ENCODE results near the gene LPP.
"Not testable (repeated sequence)": the region's sequence is repeated elsewhere in the genome, so short reads cannot be mapped to it uniquely, and the experiment has no call there.

LPP gene

DNA sequence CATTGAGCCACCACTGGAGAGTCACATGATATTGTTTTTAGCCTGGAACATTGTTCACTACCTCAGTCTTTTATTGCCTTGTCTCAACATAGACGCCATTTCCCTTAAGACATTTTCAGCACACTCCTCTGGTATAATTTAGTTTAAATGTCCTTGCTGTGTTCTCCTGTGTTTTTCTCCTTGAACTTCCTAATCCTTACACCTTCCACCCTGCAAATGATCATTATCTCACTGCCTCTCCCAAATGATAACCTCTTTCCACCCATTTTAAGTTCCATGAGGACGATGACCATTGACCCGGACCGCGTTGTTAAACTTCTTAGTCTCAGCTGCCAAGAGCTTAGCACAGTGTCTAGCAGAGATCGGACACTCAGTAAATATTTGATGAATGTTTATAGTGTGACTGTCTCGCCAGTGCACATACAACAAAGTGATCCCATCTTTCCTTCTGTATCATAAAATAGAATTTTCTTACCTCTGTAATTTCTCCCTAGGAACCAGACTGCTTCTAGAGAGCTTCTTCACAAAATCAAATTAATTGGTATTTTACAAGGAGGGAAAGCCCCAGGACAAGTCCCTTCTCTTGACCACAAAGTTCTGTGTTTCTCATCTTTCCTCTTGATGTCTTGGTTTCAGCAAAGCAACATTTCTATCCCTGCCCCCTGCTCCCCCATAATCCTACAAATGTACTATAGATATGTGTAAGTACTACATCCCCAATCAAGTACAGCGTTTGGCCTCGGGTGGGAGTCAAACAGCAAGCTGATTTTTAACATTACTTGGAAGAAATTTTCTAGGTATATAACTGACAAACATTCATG, 429.6 kb downstream of the LPP start:
- DNase-seq (ENCODE audit: low read depth in 3 of 3), result peak in 2 of 3 experiments; percentile 9

DNA sequence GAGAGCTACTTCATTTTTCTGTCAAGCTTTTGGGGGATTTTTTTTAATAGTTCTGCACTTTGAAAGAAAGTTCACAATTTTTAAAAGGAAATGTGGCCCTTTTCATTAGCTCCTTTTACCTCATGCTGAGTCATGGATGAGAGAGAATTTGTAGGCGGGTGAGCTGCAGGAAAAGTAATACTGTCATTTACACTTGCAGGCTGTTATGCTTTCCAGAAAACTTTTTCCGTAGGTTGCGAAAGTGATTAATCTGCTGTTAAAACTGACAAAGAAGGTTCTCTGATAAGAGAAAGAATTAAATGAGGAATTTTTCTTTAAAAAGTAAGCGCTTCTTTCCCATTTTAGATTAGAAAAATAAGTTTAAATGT, 430.2 kb downstream of the LPP start:
- DNase-seq (ENCODE audit: low read depth in 3 of 3), result peak in 1 of 3 experiments; percentile 16

DNA sequence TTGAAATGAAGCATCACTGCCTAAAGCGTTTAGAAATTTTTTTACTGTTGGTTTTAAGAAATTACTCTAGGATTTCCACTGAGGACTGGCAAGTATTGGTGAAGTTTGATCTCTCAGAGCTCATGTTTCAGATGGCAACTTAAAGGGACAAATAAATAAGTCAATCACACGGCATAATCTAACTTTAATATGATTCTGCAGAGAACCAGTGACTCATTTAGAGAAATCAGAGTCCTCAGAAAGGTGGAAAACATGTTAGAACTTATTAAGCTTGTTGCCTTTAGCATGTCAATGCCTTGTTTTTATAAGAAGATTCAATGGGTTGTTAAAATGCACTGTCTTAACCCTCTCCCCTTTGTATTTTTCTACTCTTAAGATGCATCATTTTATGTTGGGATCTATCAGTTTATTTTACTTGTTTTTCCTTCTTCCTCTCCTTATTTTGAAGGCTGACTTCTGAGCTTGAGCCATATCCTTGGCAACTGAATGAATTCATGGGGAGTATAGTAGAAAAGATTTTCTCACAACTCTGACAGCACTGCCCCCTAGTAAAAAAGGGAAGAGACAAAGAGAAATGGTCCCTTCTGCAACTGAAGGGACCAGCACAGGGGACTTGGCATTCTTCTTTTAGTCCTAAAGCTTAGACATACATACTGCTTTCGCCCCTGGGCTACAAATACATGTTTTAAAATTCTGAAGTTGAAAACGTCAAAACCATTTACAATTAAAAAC, 431.2 kb downstream of the LPP start:
- DNase-seq (ENCODE audit: low read depth in 3 of 3), result no peak

DNA sequence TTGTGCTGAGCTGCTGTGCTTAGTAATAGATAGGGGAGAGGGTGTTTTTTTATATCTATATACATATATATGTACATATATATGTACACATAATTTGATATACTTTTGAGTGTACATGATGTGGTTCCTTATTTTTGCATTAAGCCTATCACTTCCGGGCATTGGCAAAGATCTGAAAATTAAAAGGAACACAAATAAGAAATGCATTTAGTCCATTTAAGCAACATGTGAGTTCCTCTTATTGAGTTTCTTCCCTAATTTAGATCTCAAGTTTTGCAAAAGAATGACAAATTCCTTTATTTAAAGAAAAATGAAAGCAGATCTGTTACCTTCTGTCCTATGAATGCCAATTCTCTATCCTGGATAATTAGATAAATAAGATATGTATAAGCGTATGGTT, 435.1 kb downstream of the LPP start:
- no peak for DNase-seq (ENCODE audit: low read depth in 3 of 3)

DNA sequence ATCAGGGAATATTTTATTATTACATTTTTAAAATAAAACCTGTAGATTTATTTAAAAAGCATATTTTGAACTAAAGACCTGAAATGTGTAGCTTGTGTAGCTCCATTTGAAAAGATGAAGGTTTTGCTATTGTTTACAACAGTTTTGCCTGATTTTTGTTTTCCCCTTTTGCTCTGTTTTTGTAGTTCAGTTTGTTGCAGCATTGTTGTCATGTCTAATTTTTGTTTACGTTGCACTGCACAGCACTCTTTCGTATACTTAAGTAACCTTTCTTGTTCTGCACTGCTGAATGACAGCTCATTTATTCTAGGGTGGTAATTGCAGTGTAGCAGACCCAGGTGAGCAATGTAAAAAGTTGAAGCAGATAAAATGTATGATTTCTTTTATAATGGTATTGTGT, 435.8 kb downstream of the LPP start:
- no peak for DNase-seq (ENCODE audit: low read depth in 3 of 3)

DNA sequence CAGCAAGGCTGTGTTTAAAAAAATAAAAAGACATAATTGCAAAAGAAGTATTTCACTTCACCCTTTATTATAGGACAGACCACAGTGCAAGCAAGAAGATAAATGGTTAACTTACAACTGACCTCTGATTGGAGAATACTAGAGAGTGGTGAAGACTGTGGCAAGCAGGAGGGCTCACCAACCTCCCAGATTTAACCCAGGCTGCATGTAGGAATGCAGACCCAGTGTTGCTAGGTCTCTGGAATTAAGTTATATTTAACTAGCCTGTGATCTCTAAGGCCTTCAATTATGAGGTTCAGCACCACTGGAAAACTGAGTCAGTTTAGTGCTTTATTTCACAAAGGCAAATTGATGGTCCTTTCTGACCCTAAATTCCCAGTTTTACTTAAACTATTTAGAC, 436.6 kb downstream of the LPP start:
- no peak for DNase-seq (ENCODE audit: low read depth in 3 of 3)

DNA sequence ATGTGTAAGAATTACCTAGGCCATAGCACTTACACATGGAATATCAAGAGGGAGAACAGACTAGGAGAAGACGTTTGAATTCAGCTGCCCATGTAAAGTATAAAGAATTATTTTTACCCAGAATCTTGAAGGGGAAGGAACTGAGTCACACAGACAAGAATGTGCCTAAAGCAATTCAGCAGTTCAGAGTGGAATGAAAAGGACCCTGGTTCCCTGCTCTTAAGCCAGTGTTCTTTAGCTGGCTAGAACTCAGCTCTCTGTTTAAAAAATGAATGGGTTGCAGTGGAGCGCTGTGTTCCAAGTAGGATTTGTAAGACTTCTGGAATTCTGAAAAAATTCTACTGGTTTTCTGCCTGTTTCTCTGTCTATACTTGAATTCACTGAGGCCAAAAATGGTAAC, 440.2 kb downstream of the LPP start:
- no peak for DNase-seq (ENCODE audit: low read depth in 3 of 3)

DNA sequence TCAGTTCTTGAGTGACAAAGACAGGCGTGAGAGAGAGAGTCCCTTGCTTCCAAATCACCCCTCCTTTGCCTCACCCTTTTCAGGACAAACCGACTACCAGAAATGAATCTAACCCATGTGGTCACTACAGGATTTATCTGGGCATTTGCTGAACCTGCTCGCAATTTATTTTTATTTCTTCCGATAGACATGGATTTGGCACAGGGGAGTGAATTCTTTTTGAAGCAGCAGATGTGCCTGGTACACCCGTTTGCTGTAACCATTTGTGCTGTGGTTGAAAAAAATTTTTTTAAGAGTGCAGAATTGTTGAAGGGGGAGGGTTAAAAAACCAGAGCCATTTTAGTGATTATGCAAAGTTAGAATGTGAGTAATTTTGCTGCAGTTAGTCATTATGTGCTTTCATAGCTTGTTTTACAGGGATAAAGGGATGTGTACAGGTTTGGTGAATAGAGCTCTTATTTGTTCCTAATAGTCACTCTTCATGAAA, 442.0 kb downstream of the LPP start:
- DNase-seq (ENCODE audit: low read depth in 3 of 3), result no peak

DNA sequence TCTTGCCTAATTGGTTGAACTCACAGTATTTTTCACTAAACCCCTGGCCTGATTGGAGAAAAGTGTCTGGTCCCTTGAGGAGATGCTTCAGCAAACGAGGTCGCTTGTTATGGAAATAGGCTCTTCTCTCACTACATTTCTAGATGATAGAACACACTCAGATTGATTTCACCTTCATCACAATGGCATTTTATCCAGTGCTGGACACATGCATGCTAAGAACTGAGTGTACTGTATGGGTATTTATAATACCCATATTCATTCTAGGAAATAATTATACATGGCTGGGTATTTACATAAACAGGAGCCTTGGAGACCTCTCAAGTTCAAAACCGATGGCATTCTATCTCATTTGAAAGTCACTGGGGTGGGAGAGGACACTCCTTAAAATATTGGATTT, 444.9 kb downstream of the LPP start:
- DNase-seq (ENCODE audit: low read depth in 3 of 3), result no peak

DNA sequence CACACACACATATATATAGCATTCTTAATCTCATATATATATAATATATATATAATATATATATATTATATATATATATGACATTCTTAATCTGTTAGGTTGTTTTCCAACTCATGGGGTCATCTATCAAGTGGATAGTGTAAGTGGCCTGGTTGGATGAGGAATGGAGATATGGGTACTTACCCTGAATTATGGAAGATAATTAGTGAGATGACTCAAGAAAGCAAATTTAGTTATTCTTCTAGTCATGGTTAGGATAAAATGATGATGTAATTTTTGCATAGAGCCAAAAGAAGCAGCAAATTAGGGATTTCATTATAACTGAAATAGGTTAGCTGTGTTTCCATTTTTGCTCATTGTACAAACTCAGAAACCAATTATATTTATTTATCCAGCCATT, 448.2 kb downstream of the LPP start:
- no peak for DNase-seq (ENCODE audit: low read depth in 3 of 3)

DNA sequence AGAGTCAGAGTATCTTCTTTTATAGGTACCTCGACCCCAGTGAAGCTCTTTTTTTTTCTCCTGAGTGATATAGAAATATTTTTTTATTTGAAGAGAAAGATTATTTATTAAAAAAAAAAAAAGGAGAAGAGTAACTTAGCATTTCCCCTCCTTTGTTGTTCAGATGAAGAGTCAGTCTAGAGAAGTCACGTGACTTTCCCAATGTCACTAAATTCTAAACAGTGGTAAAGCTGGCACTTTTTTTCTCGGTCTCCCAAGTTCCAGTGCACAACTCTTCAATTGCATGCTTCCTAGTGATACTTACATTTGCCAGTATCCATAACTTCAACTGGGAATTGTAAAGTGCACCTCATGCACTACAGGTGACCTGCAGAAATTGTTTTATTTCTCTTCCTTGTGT, 448.7 kb downstream of the LPP start:
- no peak for DNase-seq (ENCODE audit: low read depth in 3 of 3)

DNA sequence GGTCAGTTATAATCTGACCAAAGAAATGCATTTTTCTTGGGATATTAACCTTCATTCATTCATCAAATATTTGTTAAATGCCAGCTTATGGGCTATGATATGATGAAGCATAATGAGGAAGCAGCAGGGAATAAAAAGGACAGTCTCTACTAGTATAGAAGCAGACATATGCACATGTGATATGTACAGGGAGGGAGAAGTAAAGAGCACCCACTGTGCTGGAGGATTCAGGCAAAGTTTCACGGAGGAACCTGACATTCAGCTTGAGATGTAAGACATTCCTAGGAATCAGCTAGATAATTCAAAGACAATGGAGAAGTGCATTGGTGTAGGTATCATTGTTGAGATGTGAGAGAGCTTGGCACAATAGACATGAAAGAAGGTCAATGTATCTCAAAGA, 450.7 kb downstream of the LPP start:
- DNase-seq (ENCODE audit: low read depth in 3 of 3), result no peak

DNA sequence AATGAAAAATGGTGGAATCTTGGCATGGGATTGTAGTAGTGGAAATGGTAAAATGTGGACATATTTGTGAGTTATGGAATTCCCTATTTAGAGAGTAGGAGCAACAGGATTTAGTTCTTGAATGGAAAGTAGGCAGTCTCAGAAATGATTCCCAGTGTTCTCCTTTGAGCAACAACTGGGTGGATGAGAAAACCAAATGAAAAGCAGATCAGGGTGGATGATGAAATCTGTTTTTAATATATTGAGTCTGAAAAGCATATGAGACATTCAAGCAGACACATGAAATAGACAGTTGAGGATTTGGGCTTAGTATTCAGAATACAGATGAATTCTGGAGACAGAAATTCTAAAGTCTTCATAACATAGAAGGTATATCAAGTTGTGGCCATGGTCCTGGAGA, 451.3 kb downstream of the LPP start:
- DNase-seq (ENCODE audit: low read depth in 3 of 3), result no peak

DNA sequence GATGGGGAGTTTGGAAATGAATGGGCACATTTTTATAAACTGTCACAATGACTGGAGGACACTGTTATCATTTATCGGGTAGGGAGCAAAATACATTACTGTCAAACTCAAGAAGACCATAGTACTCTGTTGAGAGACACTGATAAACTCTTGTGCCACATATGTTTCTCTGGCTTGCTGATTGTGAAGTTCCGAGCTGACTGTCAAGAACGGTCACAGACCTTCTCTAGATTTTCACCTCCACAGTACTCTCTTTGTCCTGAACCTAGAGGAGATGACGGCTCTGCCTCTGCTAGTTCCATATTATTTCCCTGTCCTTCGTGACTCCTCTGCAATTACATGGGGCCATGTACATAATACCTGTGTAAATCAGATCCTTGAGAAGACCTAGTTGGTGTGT, 451.9 kb downstream of the LPP start:
- DNase-seq (ENCODE audit: low read depth in 3 of 3), result no peak

DNA sequence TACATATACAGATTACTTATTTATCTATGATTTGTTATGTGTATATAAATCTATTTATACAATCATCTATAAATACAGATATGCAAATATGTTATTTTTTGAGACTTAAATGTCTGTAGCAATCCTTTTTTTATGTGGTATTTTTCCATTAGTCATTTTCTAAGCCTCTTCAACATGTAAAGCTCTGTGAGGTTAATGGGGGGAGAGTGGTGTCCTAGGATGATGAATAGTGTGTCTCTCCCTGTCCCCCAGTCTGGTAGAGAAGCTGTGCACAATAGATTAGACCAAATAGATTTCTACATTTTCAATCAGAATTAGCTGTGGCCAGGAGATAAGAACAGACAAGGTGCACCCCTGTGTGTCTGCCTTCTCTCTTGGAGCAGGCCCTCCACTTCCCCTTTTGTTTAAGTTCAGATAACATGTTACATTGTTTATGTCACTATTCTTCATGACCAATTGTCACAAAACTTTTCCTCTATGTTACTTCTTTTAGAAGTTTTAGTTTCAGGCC, 453.9 kb downstream of the LPP start:
- DNase-seq (ENCODE audit: low read depth in 3 of 3), result no peak

DNA sequence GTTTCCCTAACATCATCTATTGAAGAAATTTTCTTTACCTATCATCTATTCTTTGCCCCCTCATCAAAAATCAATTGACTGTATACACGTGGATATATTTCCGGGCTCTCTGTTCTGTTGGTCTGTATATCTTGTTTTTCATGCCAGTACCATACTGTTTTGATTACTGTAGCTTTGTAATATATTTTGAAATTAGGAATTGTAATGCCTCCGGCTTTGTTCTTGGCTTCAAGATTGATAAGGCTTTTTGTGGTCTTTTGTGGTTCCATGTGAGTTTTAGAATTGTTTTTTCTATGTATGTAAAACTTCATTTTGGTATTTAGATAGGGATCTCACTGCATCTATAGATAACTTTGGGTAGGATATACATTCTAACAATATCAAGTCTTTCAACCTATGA, 454.4 kb downstream of the LPP start:
- no peak for DNase-seq (ENCODE audit: low read depth in 3 of 3)

DNA sequence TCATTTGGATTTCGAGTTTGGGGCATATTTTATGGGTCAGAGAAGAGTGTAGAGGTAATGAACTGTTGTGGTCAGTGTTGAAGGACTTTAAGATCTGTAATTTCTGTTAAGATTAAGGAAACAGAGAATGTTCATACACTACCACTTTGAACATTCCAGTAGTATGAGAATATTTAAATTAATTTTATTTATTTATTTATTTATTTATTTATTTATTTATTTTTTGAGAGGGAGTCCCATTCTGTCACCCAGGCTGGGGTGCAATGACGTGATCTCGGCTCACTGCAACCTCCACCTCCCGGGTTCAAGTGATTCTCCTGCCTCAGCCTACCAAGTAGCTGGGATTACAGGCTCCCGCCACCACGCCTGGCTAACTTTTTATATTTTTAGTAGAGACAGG, 459.8 kb downstream of the LPP start:
- DNase-seq (ENCODE audit: low read depth in 3 of 3), result not testable (repeated sequence)

DNA sequence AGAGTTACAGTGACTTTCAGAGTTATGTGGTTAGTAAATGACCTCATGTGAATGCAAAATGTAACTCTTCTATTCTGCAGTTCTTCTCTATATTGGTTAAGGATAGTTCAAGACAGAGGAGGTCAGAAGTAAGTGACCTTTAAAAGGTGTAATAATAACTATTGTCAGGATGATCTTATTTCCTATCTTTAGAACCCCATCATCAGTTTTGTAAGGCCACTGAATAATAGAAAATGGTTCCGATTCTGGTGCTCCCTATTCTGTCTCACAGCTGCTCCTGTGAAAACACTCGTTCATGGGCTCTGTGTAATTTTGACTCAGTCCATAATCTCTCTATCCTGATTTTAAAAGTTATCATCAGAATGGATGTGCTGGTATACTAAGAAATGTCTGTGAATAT, 463.3 kb downstream of the LPP start:
- DNase-seq (ENCODE audit: low read depth in 3 of 3), result no peak

DNA sequence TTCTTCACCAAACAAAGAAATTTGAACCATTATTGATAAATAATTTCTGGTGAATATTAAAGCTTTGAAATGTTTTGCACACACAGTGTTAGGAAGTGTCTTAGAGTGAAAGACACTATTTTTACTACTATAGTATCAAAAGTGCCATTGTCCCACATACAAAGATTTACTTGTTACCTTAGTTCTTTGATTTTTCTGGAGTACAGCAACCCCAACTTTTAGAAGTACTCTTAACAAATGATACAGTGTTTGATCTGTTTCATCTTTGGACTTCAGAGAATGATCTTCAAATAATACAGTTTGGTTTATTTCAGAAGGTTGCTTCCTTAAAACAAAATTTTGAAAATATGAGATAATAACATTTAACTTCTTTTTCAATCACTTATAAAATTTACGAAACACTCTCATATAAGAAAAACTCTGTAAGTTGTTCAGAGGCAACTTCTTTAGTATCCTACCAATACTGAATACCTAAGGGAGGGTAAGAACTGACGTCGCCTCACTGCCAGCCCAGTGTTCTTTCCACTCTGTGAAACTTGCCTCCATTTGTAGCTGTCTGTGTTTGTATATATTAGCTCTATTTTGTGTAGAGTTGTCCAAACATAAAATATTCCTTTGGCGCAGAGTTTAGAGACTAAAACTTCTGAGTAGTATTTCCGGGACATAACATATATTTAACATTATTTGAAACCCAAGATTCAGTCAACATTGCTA, 464.2 kb downstream of the LPP start:
- no peak for DNase-seq (ENCODE audit: low read depth in 3 of 3)

DNA sequence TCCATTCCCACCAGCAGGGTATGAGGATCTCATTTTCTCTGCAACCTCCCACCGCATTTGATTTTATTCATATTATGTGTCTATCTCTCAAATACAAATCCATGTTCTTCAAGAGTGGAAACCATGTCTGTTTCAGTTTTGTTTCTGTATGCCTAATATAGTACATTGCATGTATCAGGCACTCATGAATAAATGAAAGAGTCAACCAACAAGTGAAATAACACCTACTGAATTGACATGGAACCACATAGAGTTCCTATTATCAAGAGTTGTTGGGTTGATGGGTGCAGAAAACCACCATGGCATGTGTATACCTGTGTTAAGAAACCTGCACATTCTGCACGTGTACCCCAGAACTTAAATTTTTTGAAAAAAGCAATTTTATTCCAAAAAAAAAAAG, 466.8 kb downstream of the LPP start:
- no peak for DNase-seq (ENCODE audit: low read depth in 3 of 3)

DNA sequence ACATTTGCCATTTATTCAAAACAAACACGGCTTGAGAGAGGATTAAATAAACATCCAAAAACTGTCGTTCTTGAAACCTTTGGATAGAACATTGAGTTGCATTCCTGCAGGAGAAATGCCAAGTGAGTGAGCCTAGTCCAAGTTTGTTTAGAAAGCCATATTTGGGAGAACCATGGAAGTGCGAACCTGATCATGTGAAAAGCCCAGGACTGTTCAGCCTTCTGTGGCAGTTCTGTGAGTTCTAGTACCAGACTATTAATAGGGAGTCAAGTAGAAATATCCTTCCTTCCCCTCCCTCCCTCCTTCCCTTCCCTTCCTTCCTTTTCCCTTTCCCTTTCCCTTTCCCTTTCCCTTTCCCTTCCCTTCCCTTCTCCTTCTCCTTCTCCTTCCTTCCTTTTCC, 470.4 kb downstream of the LPP start:
- no peak for DNase-seq (ENCODE audit: low read depth in 3 of 3)

DNA sequence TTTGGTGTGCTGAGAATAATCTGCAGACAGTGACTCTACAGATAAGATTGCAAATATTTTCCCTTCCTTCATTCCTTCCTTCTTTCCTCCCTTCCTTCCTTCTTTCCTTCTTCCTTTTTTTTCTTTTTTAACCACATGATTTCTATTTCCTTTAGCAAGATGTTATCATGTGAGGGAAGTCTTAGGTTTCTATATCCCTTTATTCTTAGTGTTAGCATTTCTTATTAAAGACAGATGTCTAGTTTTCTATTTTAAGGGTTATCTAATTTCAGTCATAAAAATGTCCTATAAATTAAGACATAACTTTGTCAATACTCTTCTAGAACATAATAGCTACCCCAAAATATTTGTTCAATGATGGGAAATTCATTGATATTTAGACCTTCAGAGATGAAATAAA, 470.9 kb downstream of the LPP start:
- DNase-seq (ENCODE audit: low read depth in 3 of 3), result no peak

DNA sequence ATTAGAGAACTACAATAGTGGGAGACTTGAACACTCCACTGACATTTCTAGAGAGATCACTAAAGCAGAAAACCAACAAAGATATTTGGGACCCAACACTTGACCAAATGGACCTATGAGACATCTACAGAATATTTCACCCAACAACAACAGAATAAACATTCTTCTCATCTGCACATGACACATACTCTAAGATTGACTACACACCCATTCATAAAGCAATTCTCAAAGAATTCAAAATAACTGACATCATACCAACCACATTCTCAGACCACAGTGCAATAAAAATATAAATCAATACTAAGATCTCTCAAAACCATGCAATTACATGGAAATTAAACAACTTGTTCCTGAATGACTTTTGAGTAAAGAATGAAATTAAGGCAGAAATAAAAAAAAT, 473.7 kb downstream of the LPP start:
- DNase-seq (ENCODE audit: low read depth in 3 of 3), result no peak

Measured in stimulated activated CD4-positive, alpha-beta T cell treated with anti-CD3 and anti-CD28 coated beads, TNF-alpha, amount 100 ng/mL, for 24 hours (primary cell).